HG02852 (cell line): ENCODE measurements around the gene RHBDL1.

Experiments used
- ATAC-seq: cut with Tn5 transposase; IDR thresholded peaks from one replicate; pipeline ENCODE4 v1.9.1; 2021; ENCODE audit warnings: mild to moderate bottlenecking, moderate library complexity; ENCODE audit not compliant: unreplicated experiment

Gene RHBDL1

DNA sequence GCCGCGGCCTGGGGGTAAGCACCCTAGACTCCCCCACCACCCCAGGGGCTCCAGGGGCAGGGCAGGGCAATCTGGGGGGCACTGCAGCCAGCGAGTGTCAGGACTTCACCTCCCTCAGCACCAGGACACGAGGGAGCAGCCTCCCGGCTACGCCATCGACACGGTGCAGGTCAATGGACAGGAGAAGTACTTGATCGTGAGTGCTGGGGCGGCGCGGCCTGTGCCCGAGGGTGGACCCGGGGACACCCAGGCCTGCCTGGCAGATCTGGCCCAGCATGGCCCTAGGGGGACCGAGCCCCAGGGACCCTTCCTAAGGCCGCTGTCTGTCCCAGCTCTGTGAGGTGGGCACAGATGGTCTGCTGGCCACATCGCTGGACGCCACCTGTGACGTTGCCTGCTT is 3.1 kb upstream of the RHBDL1 start:
- ATAC-seq, result no peak

DNA sequence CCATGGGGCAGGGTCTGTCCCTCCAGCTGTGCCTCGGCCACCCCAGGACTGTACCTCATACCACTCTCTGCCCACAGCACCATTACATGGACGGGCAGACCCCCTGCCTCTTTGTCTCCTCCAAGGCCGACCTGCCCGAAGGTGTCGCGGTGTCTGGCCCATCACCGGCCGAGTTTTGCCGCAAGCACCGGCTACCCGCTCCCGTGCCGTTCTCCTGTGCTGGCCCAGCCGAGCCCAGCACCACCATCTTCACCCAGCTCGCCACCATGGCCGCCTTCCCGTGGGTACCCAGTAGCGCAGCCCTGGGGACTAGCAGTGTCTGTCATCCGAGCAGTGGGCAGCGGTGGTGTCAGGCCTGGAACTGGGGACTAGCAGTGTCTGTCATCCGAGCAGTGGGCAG is 2.6 kb upstream of the RHBDL1 start:
- no peak for ATAC-seq

DNA sequence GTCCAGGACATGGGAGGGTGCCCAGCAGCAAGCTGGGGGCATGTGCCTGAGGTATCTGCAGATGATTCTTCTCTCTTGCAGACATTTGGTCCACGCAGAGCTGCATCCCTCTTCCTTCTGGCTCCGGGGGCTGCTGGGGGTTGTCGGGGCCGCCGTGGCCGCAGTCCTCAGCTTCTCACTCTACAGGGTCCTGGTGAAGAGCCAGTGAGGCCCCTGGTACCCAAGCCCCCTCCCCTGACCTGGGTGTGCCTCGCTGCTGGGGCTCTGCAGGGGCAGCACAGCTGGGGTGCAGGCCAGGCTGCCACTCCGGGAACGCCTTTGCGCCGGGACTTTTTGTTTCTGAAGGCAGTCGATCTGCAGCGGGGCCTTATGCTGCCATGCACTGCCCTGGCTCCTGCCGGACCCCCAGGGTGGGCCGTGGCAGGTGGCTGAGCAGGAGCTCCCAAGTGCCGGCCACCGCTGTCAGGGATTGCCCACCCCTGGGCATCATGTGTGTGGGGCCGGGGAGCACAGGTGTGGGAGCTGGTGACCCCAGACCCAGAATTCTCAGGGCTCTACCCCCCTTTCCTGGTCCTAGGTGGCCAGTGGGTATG is 2.0 kb upstream of the RHBDL1 start:
- ATAC-seq, result no peak

DNA sequence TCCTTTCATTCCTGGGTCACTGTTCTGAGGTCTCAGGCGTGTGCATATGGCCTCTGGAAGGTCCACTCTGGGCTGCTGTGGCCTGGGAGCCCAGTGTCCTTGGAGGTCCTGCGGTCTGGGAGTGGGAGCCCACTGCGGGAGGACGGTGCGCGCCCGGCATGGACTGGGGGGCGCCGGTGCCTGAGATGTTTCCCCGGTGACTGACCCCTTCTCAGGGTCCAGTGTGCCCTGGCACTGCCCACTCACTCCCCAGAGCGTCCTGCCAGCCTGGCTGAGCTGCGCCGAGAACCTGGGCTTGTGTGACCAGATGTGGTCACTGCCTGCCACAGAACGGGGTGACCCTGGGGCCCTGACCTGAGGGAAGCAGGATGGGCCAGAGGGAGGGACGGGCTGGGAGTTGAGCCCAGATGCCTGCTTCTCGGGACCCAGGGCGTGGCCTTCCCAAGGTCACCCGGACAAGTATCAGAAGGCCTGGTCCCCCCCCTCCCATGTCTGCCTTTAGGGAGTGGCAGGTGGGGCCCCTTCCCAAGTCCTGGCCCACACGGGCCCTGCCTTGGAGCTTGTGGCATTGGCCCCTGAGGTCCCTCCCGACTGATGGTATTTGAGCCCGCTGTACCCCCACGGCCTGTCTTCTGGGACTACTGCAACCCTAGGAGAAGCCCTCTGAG is 1.1 kb upstream of the RHBDL1 start:
- ATAC-seq, result no peak

DNA sequence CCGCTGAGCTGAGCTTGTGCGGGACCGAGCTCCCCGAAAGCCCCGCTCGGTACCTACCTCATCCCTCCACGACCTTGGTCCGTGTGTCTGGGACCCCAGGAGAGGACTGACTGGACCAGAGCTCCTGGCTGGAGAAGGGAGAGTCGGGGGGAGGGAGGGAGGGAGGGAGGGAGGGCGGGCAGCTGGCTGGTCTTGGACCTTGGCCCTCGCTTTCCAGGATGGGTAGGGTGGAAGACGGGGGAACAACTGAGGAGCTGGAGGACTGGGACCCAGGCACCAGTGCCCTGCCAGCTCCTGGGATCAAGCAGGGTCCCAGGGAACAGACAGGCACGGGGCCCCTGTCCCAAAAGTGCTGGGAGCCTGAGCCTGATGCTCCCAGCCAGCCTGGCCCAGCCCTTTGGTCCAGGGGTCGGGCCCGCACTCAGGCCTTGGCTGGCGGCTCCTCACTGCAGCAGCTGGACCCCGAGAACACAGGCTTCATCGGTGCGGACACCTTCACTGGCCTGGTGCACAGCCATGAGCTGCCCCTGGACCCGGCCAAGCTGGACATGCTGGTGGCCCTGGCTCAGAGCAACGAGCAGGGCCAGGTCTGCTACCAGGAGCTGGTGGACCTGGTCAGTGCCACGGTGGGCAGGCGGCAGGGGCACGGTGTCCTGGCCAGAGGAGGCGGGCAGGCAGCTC is 553 bp downstream of the RHBDL1 start:
- no peak for ATAC-seq

- ATAC-seq, result no peak
Observed at GRCh38 chr16:676565-676902, 1.1 kb downstream of the RHBDL1 start.

DNA sequence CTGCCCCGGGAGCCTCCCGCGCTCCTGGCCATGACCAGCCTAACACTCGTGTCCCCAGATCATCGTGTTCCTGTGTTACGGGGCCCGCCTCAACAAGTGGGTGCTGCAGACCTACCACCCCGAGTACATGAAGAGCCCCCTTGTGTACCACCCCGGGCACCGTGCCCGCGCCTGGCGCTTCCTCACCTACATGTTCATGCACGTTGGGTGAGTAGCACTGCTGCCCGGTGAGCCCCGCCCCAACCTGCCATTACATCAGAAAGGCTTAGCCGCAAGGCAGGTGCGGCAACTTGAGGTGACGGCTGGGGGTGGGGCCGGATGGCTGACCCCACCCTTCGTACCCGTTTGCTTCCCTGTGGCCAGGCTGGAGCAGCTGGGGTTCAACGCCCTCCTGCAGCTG is 1.4 kb downstream of the RHBDL1 start:
- ATAC-seq, result no peak

- ATAC-seq, result no peak
Observed at GRCh38 chr16:677316-678190, 2.1 kb downstream of the RHBDL1 start.

GRCh38 chr16:678209-678857 is 2.9 kb downstream of the RHBDL1 start:
- no peak for ATAC-seq

DNA sequence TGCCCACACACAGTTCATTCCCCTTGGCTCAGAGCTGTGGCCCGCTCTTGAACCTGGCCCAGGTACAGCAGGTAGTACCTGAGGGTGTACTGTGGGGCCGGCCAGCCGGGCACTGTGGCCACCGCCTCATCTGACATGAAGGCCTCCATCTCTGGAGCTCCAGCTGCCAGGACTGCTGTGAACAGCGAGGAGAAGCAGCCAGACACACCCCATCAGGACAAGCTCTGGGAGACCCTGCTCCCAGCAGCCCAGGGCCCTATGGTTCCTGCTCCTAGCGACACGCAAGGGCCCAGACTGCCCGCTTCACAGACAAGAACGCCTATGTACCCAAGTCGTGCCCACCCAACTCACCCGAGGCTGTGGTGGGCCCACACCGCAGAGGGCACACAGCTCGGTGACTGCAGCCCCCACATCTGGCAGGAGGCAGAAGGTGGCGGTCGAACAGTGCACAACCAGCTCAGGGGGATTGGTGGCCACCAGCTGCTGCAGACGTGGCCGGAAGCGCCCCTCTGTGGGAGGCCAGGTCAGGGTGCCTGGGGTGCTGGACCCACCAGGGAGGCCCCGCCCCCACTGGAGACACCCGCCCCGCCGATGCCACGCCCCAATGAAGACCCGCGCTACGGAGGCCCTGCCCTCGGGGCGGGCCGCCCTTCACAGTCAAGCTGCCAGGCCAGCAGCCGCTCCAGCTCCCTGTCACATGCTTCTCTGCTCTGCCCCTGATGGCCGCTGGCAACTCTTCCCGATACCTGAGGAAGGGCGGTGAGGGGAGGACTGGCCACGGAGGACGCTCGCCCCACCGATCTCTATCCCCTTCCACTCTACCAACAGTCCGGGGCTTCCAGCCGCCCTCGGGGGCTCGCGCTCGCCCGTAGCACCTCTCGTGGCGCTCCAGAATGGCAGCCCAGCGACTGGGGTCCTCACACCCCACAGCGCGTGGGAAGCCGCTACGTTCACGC is 3.7 kb downstream of the RHBDL1 start:
- no peak for ATAC-seq

GRCh38 chr16:679814-680624 is 4.5 kb downstream of the RHBDL1 start, which contains the start of gene STUB1:
Gene STUB1 (plus strand): TSS chr16:680410. CDS start chr16:680526, 116 bp downstream.
- peak; percentile 42 for ATAC-seq

DNA sequence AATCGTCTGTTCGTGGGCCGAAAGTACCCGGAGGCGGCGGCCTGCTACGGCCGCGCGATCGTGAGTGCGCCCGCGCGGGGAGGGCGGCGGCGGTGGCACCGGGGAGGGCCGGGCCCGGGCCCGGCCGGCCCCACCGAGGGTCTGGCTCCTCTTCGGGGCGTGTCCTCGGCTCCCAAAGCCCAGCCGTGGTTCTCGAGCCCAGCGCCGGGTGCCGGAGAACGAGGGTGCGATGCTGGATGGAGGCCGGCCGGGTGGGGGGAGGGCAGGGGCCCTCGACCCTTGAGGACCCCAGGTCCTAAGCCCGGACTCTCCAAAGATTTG is 5.1 kb downstream of the RHBDL1 start:
- no peak for ATAC-seq

DNA sequence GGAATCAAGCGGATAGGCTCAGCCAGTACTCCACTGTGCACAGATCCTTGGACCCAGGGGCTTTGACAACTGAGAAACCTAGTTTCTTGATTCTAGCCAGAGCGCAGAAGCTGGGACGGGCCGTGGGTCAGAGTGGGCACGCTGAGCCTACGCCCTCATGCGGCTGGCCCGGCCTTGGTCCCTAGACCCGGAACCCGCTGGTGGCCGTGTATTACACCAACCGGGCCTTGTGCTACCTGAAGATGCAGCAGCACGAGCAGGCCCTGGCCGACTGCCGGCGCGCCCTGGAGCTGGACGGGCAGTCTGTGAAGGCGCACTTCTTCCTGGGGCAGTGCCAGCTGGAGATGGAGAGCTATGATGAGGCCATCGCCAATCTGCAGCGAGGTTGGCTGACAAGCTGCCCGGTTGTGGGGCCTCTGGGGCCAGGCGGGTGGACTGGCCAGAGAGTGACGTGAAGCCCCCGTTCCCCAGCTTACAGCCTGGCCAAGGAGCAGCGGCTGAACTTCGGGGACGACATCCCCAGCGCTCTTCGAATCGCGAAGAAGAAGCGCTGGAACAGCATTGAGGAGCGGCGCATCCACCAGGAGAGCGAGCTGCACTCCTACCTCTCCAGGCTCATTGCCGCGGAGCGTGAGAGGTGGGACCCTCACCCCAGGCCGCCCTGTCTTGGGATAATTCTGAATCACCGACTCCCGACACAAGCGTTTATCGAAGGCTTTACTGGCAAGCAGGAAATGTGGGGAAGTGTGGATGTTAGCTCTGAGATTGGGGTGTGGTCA is 5.7 kb downstream of the RHBDL1 start:
- no peak for ATAC-seq

GRCh38 chr16:681746-682427 is 6.4 kb downstream of the RHBDL1 start:
- ATAC-seq, result no peak

DNA sequence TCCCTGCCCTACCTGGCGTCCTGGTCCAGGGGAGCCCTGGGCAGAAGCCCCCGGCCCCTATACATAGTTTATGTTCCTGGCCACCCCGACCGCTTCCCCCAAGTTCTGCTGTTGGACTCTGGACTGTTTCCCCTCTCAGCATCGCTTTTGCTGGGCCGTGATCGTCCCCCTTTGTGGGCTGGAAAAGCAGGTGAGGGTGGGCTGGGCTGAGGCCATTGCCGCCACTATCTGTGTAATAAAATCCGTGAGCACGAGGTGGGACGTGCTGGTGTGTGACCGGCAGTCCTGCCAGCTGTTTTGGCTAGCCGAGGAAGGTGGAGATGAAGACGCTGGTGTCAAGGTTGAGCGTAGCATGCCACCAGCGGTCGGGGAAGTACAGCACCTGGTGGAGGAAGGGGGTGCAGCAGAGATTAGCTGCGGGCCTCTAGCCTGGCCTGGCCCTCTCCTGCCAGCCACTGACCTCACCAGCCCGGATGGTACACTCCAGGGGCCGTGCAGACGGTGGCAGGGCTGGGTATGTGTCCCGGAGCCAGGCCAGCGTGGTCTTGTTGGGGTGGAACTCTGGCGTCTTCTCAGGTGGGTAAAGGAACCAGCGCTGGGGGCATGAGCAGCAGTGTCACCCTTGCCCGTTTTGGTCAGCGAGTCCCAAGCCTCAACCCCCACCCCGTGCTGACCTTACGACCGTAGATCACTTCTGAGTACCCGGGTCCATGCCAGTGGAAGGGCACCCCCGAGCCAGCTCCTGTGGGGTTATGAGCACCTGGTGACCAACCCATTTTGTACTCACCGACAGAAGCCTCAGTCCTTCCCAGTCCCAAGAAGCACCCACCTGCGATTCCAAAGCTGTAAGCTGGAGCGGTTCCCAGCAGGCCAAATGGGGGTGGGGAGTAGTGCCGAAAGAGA is 7.3 kb downstream of the RHBDL1 start:
- ATAC-seq, result no peak

GRCh38 chr16:683396-684070 is 8.1 kb downstream of the RHBDL1 start:
- ATAC-seq, result no peak
